Colonic mucosa (tissue), 4 donors: Measurements from ENCODE around the gene C4A. TPM values are rescaled to one million over a fixed set of nuclear protein-coding genes. Genes with fewer than 3 reads are reported as not detected.

Experiments used
- DNase-seq: peaks from one replicate; pipeline ENCODE4 v3.0.0-alpha.2; 2020
- H3K27ac ChIP-seq: fragments of 200-600 bp; one replicate; pipeline ENCODE4 v1.8.0; 2021
- H3K27me3 ChIP-seq: fragments of 200-600 bp; one replicate; pipeline ENCODE4 v1.8.0; 2021
- H3K36me3 ChIP-seq: fragments of 200-600 bp; one replicate; pipeline ENCODE4 v1.8.0; 2021
- H3K4me1 ChIP-seq: fragments of 200-600 bp; one replicate; pipeline ENCODE4 v1.8.0; 2021; ENCODE audit warnings: mild to moderate bottlenecking
- H3K4me3 ChIP-seq: fragments of 200-600 bp; one replicate; pipeline ENCODE4 v1.8.0; 2021
- H3K9ac ChIP-seq, 2 donors: one replicate each; pipeline ENCODE4 v1.7.0; 2013; ENCODE audit warnings: control low read depth in 2 of 2, low read depth in 2 of 2, low read length in 2 of 2
- H3K9me3 ChIP-seq: fragments of 200-600 bp; one replicate; pipeline ENCODE4 v1.8.0; 2021
- intact Hi-C: fragments of 100-400 bp; cut with DNase I; formaldehyde crosslinking; loops from one replicate; pipeline ENCODE4 v1.14.1; 2022
- total RNA-seq, 2 donors: library from RNA; stranded (reverse); fragmentation: NEBNext Ultra II Directional in 1 of 2; extraction: Animal tissue kit (Norgen Biotek cat#: 25700) in 1 of 2; gene quantifications; one replicate each; pipeline ENCODE4 v1.2.1, GENCODE V29; 2021
- TF ChIP-seq, protein P1 (sequence below): fragments of 200-600 bp; IDR thresholded peaks from one replicate; pipeline ENCODE4 v1.8.0; 2022; ENCODE audit warnings: antibody characterized with exemption, mild to moderate bottlenecking
- donor health status: healthy.
- donor health status: DM: no; HTN: no; CAD: no.
- donor health status: DM: no; HTN: no; CAD: no.

C4A gene
- total RNA-seq, 2 donors from 2014 or later, result 15.9 to 23.4 TPM

GRCh38 chr6:31945154-31945506 is 36.7 kb upstream of the C4A start:
- H3K4me3 ChIP-seq, result no peak overlapping the region
- peak overlapping the region; percentile 90 for H3K27ac ChIP-seq
- no peaks in the 10 kb centered on the region for H3K9me3 ChIP-seq
- H3K36me3 ChIP-seq, result no peaks in the 10 kb centered on the region
- intact Hi-C loops, result no loop called here
- H3K4me1 ChIP-seq, result peaks cover 7% of the 10 kb centered on the region
- H3K9ac ChIP-seq, result peak overlapping the region in 1 of 2 donors; percentile 64
- TF ChIP-seq, protein P1, sequence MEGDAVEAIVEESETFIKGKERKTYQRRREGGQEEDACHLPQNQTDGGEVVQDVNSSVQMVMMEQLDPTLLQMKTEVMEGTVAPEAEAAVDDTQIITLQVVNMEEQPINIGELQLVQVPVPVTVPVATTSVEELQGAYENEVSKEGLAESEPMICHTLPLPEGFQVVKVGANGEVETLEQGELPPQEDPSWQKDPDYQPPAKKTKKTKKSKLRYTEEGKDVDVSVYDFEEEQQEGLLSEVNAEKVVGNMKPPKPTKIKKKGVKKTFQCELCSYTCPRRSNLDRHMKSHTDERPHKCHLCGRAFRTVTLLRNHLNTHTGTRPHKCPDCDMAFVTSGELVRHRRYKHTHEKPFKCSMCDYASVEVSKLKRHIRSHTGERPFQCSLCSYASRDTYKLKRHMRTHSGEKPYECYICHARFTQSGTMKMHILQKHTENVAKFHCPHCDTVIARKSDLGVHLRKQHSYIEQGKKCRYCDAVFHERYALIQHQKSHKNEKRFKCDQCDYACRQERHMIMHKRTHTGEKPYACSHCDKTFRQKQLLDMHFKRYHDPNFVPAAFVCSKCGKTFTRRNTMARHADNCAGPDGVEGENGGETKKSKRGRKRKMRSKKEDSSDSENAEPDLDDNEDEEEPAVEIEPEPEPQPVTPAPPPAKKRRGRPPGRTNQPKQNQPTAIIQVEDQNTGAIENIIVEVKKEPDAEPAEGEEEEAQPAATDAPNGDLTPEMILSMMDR, result no peak
- no peak for DNase-seq
- no peaks in the 10 kb centered on the region for H3K27me3 ChIP-seq

- TF ChIP-seq, protein P1, result no peak
- H3K9ac ChIP-seq, result peak within 1 kb of the TSS; percentile 64 to 65
- H3K36me3 ChIP-seq, result no peaks in the 10 kb centered on the region
- peak within 1 kb of the TSS; percentile 90 for H3K27ac ChIP-seq
- peak within 1 kb of the TSS; percentile 23 for H3K4me3 ChIP-seq
- intact Hi-C loops, result no loop called here
- H3K9me3 ChIP-seq, result no peaks in the 10 kb centered on the region
- H3K4me1 ChIP-seq, result peaks cover 7% of the 10 kb centered on the region
- peak; percentile 89 for DNase-seq
- H3K27me3 ChIP-seq, result no peaks in the 10 kb centered on the region
Measured at GRCh38 chr6:31945507-31946369, 36.1 kb upstream of the C4A start, which contains the start of gene CFB. TSS of gene CFB (plus strand) at chr6:31946095. CDS start at chr6:31946222, 127 bp downstream.

- no peak for DNase-seq
- Histone ChIP-seq H3K9ac (peak overlapping the region; percentile 64 to 65), H3K27me3 (no peaks in the 10 kb centered on the region), H3K4me3 (peak overlapping the region; percentile 23), H3K9me3 (no peaks in the 10 kb centered on the region), H3K27ac (peak overlapping the region; percentile 90), H3K36me3 (no peaks in the 10 kb centered on the region), H3K4me1 (peaks cover 7% of the 10 kb centered on the region)
- TF ChIP-seq, protein P1, result no peak
- intact Hi-C loops, result no loop called here
Measured at GRCh38 chr6:31946370-31946885, 35.4 kb upstream of the C4A start.

DNA sequence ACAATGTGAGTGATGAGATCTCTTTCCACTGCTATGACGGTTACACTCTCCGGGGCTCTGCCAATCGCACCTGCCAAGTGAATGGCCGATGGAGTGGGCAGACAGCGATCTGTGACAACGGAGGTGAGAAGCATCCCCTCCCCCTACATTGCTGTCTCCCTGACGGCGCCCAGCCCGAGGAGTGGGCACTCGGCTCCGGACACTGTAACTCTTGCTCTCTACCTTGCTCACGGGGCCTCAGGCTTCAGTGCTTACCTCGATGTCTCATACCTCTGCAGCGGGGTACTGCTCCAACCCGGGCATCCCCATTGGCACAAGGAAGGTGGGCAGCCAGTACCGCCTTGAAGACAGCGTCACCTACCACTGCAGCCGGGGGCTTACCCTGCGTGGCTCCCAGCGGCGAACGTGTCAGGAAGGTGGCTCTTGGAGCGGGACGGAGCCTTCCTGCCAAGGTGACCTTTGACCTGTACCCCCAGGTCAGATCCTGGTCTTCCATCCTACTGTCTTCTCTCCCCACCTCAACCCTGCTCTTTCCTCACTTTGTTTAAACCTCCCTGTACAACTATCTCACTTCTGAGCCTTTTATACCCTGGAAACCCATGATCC is 34.7 kb upstream of the C4A start:
- Histone ChIP-seq H3K4me1 (peaks cover 7% of the 10 kb centered on the region), H3K36me3 (no peaks in the 10 kb centered on the region), H3K9ac (no peak overlapping the region), H3K27ac (no peak overlapping the region), H3K4me3 (no peak overlapping the region), H3K9me3 (no peaks in the 10 kb centered on the region), H3K27me3 (no peaks in the 10 kb centered on the region)
- TF ChIP-seq, protein P1, result no peak
- intact Hi-C loops, result no loop called here
- DNase-seq, result no peak

- H3K27ac ChIP-seq, result no peak overlapping the region
Measured at GRCh38 chr6:31947864-31948263, 34.0 kb upstream of the C4A start.

More at GRCh38 chr6:31947864-31948263, 34.0 kb upstream of the C4A start:
- H3K4me1 ChIP-seq, result peaks cover 7% of the 10 kb centered on the region
- no peak for DNase-seq
- TF ChIP-seq, protein P1, result no peak
- H3K27me3 ChIP-seq, result no peaks in the 10 kb centered on the region
- H3K9ac ChIP-seq, result no peak overlapping the region
- no peaks in the 10 kb centered on the region for H3K36me3 ChIP-seq
- H3K9me3 ChIP-seq, result no peaks in the 10 kb centered on the region
- intact Hi-C loops, result no loop called here
- H3K4me3 ChIP-seq, result no peak overlapping the region
